HG02759 (cell line): ENCODE measurements around the gene FTO.

ENCODE experiments used
- ATAC-seq: cut with Tn5 transposase; IDR thresholded peaks from one replicate; pipeline ENCODE4 v1.9.1; 2021; ENCODE audit warnings: mild to moderate bottlenecking, moderate library complexity; ENCODE audit not compliant: unreplicated experiment

Gene FTO

GRCh38 chr16:54066451-54067105 is 362.6 kb downstream of the FTO start:
- no peak for ATAC-seq

DNA sequence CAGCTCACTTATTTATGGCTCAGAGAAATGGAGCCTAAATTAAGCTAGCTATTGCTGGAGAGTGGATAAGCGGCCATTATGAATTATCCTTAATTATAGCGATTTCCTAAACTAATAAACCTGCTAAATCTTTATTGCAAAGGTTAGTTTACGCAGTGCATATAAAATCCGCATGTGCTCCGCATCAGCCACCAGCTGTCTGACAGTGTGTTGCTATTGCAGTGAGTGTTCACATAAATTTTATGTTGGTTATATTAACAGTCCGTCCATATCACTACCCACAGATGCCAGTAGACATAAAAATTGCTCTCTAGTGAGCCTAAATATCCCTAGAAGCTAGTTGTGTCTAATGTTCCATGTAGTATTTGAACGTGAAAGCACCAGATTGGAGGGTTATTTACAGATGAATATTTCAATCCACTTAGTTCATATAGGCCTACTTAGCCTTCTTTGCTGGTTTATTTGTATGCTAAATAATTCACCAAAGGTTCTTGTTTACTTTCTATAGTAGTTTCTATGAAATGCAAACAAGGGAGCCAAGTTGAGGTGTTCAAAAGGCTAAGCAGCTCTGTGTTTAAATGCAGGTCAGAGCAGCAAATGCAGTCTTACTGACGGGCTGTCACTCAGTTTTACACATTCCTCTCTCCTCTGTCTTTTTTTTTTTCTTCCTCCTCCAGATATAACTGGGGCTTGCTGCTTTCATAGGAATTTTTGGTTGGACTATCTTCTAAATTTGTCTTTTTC is 363.5 kb downstream of the FTO start:
- ATAC-seq, result no peak

DNA sequence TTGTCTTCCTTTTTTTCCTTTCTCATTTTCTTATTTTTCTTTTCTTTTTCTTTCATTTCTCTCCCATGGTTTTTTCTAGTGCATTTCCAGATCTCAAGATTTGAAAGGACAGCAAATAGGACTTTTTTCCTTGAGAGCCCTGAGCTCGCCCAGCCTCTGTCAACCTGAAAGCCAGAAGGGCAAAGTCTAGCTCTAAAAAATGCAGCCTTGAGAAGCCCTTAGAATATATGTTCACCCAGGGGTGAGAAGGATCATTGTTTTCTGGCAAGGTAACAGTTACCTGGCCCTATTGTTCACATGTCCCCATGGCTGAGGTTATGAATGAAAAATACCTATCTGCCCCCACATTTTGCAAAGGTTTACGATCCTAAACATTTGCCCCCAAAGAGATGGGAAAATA is 364.3 kb downstream of the FTO start:
- no peak for ATAC-seq

DNA sequence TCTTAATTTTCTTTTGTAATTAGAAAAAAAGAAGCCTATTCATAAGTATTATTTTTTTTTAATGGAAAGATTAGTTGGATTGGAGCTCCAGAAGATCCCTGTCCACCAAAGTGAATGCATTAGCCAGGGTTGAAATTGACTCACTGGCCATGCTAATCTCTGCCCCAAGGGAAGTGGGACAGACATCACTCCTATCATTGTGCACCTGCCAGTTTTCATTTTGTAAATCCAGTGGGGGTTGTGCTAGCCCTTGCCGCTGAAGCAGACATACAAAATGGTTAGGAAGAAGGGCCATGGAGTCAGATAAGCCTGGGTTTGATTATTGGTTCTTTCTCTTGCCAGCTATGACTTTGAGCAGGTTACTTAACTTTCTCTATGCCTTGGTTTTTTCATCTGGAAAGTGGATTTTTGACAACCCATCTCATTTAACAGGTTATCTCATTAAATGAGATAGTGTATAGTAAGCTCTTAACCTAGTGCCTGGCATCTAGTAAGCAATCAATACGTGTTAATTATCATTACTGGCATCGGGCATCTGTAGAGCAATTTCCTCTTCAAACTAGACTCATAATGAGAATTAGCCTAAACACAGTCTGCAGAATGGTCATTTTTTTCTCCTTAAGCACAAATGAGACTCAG is 365.8 kb downstream of the FTO start:
- ATAC-seq, result no peak

GRCh38 chr16:54070789-54071343 is 366.9 kb downstream of the FTO start:
- no peak for ATAC-seq

DNA sequence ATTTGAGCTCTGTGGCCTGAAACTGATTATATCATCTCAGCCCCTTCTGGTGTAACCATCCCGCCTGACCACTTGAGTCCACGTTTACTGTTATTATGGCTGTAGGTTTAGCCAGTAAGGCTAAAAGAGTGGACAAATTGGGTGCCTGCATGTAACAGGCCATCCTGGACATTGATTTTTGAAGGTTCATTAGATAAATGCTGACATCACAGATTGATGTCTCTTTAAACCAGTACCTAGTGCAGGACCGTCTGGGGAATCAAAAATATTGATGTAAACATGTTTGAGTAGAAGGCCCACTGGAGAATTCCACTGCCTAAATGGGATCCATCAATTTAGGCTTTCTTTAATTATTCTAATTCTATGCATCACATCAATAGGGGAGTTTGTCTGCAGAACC is 367.6 kb downstream of the FTO start:
- ATAC-seq, result no peak

DNA sequence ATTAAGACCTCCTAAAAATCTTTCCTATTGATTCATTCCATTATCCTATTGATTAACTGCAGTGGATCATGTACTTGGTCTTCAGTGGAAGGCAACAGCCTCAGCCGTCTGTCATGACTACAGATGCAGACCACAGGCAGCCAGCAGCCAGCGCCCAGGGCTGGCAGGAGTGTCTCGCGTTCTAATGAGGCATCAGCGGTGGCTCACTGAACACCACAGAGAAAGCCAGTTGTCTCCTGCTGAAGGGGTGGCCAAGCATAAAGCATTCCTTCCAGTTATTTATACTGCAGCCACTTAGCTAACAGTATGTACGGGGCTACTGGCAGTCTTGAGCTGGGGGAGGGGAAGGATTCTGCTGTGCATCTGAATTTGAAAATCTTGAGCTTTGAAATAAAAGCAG is 368.3 kb downstream of the FTO start:
- ATAC-seq, result no peak

- ATAC-seq, result no peak
Measured at GRCh38 chr16:54073356-54073755, 369.4 kb downstream of the FTO start.

- ATAC-seq, result no peak
Measured at GRCh38 chr16:54075446-54075845, 371.5 kb downstream of the FTO start.

DNA sequence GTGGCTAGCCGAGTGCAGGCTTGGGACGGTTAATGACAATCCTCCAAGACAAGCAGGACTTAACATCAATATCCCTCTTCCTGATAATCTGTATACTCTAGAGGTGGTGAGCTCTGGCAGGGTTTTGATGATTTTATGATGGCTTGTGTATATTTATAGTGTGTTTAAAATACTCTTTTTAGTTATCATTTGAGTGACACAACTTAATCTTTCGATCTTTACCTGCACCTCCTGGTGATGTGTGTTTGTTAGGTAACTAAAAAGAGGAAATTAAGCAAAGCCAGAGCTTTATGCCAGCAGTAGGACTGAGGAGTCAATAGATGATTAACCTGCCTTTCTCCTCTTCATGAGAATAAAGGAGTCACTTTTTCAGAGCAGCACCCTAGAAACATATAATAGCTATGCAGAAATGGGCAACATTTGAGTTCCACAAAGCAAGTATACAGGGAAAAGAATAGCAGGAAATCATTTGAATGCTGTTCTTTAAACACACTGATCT is 372.1 kb downstream of the FTO start:
- ATAC-seq, result no peak

DNA sequence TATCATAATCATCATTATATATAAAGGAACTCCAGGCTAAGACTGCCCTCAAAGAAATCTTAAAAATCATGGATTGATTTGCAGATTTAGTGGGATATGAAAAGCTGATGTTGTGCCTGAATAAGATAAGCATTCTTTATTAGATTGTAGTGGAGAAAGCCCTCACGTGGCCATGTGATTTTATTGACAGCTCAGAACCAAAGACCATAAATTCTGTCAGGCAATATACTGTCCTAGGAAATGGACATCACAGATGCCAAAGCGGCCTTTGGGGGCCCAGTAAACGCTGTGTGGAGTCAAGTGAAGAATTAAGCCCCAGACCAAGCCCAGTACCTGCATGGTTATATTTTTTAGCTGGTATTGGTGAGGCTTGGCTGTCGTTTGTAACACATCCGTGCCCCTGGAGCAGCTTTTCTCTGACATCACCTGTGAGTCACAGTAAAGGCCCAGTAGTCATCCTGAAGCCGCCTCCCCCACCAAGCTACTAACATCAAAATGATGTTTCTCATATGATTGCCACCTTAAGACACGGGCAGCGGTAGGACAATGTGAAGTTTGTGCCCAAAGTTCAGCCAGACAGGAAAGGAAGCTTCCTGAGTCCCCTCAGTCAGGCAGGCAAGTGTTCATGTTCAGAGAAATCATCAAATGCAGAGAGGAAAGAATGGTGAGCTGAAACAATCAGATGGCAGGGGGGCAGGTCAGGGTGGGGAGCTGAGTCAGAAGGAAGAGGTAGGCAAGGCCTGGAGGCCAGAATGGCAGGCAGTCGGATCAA is 373.3 kb downstream of the FTO start:
- ATAC-seq, result no peak

DNA sequence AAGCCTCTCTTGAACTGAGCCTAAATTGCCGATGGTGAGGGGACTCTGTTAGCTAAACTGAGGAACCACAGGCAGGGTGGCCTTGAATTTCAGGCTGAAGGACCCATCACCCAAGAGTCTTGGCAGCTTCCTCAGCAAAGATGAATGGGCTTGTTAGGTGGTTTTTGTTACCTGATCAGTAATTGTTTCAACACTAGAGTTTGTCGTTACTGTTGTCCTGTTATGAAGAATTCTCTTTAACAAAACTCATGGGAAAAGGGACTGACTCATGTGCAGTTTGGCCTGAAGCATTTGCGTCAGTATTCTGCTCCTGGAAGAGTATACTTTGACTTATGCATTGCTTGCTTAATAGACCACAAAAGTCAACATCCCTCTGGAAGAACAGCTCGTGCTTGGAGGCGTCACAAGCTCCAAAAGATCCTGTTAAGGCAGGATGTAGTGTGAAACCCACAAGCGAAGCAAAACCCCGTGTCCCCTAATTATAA is 376.6 kb downstream of the FTO start:
- ATAC-seq, result no peak

DNA sequence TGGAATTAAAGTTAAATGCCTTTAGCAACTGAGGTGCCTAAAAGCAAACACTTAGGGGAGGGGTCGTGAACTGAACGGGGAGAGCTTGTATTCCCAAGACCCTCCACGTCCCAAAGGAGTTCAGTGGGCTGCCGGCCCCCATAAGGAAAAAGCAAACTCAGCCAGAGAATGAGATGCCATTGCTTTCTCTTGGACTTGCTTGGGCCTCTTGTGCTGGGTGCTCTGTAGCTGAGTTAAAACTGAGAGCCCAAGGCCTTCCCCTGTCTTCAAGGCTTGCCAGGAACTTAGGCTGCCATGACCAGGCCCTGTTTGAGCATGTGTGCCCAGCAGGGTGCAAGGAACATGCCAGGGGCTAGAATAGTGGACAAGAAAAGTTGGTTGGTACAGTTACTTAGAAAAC is 382.8 kb downstream of the FTO start:
- no peak for ATAC-seq

DNA sequence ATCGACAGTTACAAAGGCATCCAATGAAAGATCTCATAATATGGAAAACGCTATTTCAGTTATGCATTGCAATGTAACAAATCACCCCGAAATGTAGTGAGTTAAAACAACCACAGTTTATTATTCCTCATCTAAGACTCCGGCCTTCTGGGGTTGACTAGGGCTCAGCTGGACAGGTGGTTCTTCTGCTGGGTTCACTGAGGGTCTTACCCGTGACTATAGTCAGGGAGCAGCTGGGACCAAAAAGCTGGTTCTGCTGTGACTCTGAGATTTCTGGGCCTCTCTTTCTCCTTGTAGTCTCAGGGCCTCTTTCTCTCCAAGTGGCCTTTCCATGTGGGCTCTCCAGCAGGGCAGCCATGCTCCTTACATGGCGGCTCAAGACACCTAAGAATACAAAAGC is 386.6 kb downstream of the FTO start:
- ATAC-seq, result no peak

GRCh38 chr16:54093281-54093680 is 389.3 kb downstream of the FTO start:
- ATAC-seq, result no peak

GRCh38 chr16:54094641-54095040 is 390.7 kb downstream of the FTO start:
- no peak for ATAC-seq

- ATAC-seq, result no peak
Measured at GRCh38 chr16:54096607-54097006, 392.7 kb downstream of the FTO start.

- ATAC-seq, result no peak
Measured at GRCh38 chr16:54097774-54098173, 393.8 kb downstream of the FTO start.

- no peak for ATAC-seq
Measured at GRCh38 chr16:54098247-54098646, 394.3 kb downstream of the FTO start.

DNA sequence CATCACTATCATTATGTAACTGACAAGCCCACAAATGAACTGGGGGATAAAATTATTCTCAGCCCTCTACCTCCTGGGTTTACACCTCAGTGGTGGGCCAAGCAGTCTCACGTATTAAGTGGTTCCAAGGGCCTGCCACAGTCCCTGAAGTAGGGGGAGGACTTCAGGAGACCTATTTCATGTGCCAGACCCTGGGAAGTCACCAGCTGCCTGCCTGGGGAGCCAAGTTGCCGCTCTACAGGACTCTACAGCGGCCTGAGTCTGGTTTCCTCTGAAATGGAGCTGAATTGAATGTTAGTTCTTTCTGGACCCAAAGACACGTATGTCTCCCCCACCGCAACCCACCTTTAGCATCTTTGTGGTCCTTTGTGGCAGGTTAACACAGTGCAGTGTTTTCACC is 395.7 kb downstream of the FTO start:
- no peak for ATAC-seq
